GM12878 (cell line): Measurements from ENCODE around the gene KPNA1. TPM values are rescaled to one million over a fixed set of nuclear protein-coding genes. Genes with fewer than 3 reads are reported as not detected.

Experiments used
- ATAC-seq: fragments of 200-7000 bp; cut with Tn5 transposase; 3 replicates; pipeline ENCODE4 v1.9.1; 2020; ENCODE audit warnings: mild to moderate bottlenecking, moderate library complexity
- BruUV-seq: library from RNA; stranded (reverse); fragments of 400-500 nt; replicated peaks from 2 replicates; lab custom pipeline; 2021; lab: Mats Ljungman, UMichigan
- CTCF ChIA-PET: fragments of 300-600 bp; sonication (Branson Sonifier 250); formaldehyde crosslinking; extraction: SDS; loops from one replicate; lab custom pipeline; 2021; ENCODE audit warnings: inconsistent platforms; lab: Yijun Ruan, JAX
- POLR2A ChIA-PET: fragments of 350-600 bp; formaldehyde crosslinking; extraction: SDS; loops from one replicate; lab custom pipeline; 2021; ENCODE audit warnings: inconsistent platforms; lab: Charles Lee
- RAD21 ChIA-PET: fragments of 300-600 bp; sonication (Branson Sonifier 250); formaldehyde crosslinking; loops from one replicate; lab custom pipeline; 2023; ENCODE audit warnings: antibody characterized with exemption; ENCODE audit not compliant: unreplicated experiment; lab: Charles Lee
- SMC1A ChIA-PET: fragments of 300-600 bp; sonication (Branson Sonifier 250); formaldehyde crosslinking; loops from one replicate; lab custom pipeline; 2023; ENCODE audit not compliant: unreplicated experiment, uncharacterized antibody; lab: Charles Lee
- DNase-seq: peaks from one replicate; pipeline ENCODE4 v3.0.0-alpha.2; 2011; ENCODE audit warnings: low read depth, low spot score
- FAIRE-seq: peaks from 3 replicates; lab custom pipeline; 2011; peaks lifted over from hg19 to GRCh38; lab: Jason Lieb, UNC
- H2AFZ ChIP-seq: 2 replicates; pipeline ENCODE4 v1.6.0; 2011; ENCODE audit warnings: low read depth, low read length, control low read depth; ENCODE audit not compliant: control insufficient read depth
- H3K27ac ChIP-seq: 2 replicates; pipeline ENCODE4 v1.5.1; 2011; ENCODE audit warnings: control low read depth; ENCODE audit not compliant: control insufficient read depth, insufficient read depth
- H3K27me3 ChIP-seq, 2 experiments: replicated peaks in 1 of 2; 2 replicates each; pipeline versions ENCODE4 v1.6.0 to v1.6.1; 2011; ENCODE audit warnings: low read length in 1 of 2; ENCODE audit not compliant: control insufficient read depth in 2 of 2, insufficient read depth in 2 of 2
- H3K36me3 ChIP-seq, 2 experiments: 2 replicates each; pipeline ENCODE4 v1.5.1; 2011; ENCODE audit warnings: low read length in 1 of 2; ENCODE audit not compliant: control insufficient read depth in 2 of 2, insufficient read depth in 2 of 2
- H3K4me1 ChIP-seq: 2 replicates; pipeline ENCODE4 v1.6.1; 2011; ENCODE audit warnings: mild to moderate bottlenecking, low read length, moderate library complexity, mixed read lengths; ENCODE audit not compliant: control insufficient read depth, insufficient read depth
- H3K4me2 ChIP-seq: 2 replicates; pipeline ENCODE4 v1.6.0; 2011; ENCODE audit warnings: control low read depth; ENCODE audit not compliant: control insufficient read depth, insufficient read depth
- H3K4me3 ChIP-seq: fragments of 200-600 bp; sonication (generic); 2 replicates; pipeline ENCODE4 v1.5.1; 2016
- H3K79me2 ChIP-seq: 2 replicates; pipeline ENCODE4 v1.6.0; 2011; ENCODE audit warnings: low read length; ENCODE audit not compliant: control insufficient read depth, insufficient read depth
- H3K9ac ChIP-seq: 2 replicates; pipeline ENCODE4 v1.8.0; 2011; ENCODE audit warnings: low read length, control low read depth, mixed read lengths; ENCODE audit not compliant: control insufficient read depth, insufficient read depth
- H3K9me3 ChIP-seq: replicated peaks from 3 replicates; pipeline ENCODE4 v1.5.1; 2011; ENCODE audit warnings: mild to moderate bottlenecking, low read length; ENCODE audit not compliant: control insufficient read depth, insufficient read depth
- H4K20me1 ChIP-seq: 2 replicates; pipeline ENCODE4 v1.6.0; 2011; ENCODE audit not compliant: control insufficient read depth, insufficient read depth
- BHLHE40 ChIP-seq, 2 experiments: fragments of 450-650 bp in 1 of 2; IDR thresholded peaks; 2 replicates each; pipeline ENCODE4 v1.6.1; 2011 to 2017; ENCODE audit warnings: low read depth in 2 of 2, borderline replicate concordance in 1 of 2, improper control_type of control experiment in 1 of 2, low read length in 1 of 2, mild to moderate bottlenecking in 1 of 2
- CUX1 ChIP-seq: IDR thresholded peaks from 2 replicates; pipeline ENCODE4 v1.6.1; 2012; ENCODE audit warnings: improper control_type of control experiment, low read depth, low read length; ENCODE audit not compliant: insufficient replicate concordance
- ETV6 ChIP-seq, 2 experiments: fragments of 450-650 bp in 1 of 2; IDR thresholded peaks in 1 of 2; conservative IDR thresholded peaks in 1 of 2; 2 replicates each; pipeline ENCODE4 v1.6.1; 2014; ENCODE audit warnings: antibody characterized with exemption in 1 of 2, borderline replicate concordance in 1 of 2, low read depth in 1 of 2, mild to moderate bottlenecking in 1 of 2, moderate library complexity in 1 of 2
- FOS ChIP-seq: IDR thresholded peaks from 3 replicates; pipeline ENCODE4 v1.6.1; 2011; ENCODE audit warnings: borderline replicate concordance; ENCODE audit not compliant: insufficient read length; ENCODE audit errors: extremely low read depth
- IRF3 ChIP-seq: fragments of 450-650 bp; IDR thresholded peaks from 2 replicates; pipeline ENCODE4 v1.6.1; 2014; ENCODE audit warnings: mild to moderate bottlenecking
- MXI1 ChIP-seq: fragments of 150-350 bp; IDR thresholded peaks from 2 replicates; pipeline ENCODE4 v1.6.1; 2011; ENCODE audit warnings: low read depth, mild to moderate bottlenecking, inconsistent platforms, low read length, improper control_type of control experiment
- MYB ChIP-seq: fragments of 150-350 bp; IDR thresholded peaks from 2 replicates; pipeline ENCODE4 v1.6.1; 2014; ENCODE audit warnings: mild to moderate bottlenecking, low read depth, low read length, borderline replicate concordance
- PML ChIP-seq: IDR thresholded peaks from 2 replicates; pipeline ENCODE4 v1.6.1; 2012; ENCODE audit warnings: low read length, inconsistent platforms
- RAD51 ChIP-seq: fragments of 450-650 bp; IDR thresholded peaks from 2 replicates; pipeline ENCODE4 v1.6.1; 2016; ENCODE audit warnings: moderate library complexity, mild to moderate bottlenecking, inconsistent platforms
- SMAD5 ChIP-seq: IDR thresholded peaks from 2 replicates; pipeline ENCODE4 v1.6.1; 2016; ENCODE audit warnings: antibody characterized with exemption, low read depth
- ZNF24 ChIP-seq: fragments of 450-650 bp; IDR thresholded peaks from 2 replicates; pipeline ENCODE4 v1.6.1; 2017; ENCODE audit warnings: antibody characterized with exemption, mild to moderate bottlenecking
- ZNF384 ChIP-seq: IDR thresholded peaks from 2 replicates; pipeline ENCODE4 v1.6.1; 2012; ENCODE audit warnings: low read depth, mild to moderate bottlenecking, low read length, improper control_type of control experiment, borderline replicate concordance
- WGBS: methylation state at CpG from one replicate; pipeline ENCODE4 v1.1.6; 2016; ENCODE audit warnings: low lambda C conversion rate; ENCODE audit not compliant: insufficient replicate concordance, insufficient coverage; ENCODE audit errors: missing lambda C conversion rate; 5-methylcytosine and 5-hydroxymethylcytosine counted together
- in situ Hi-C: fragments of 300-500 bp; cut with MboI; formaldehyde crosslinking; loops from 9 replicates; pipeline ENCODE4 v1.14.3; 2018; ENCODE audit warnings: mixed read lengths
- intact Hi-C: fragments of 100-400 bp; cut with micrococcal nuclease; formaldehyde crosslinking; loops from one replicate; pipeline ENCODE4 v1.14.2; 2022; ENCODE audit not compliant: unreplicated experiment
- polyA plus RNA-seq, 11 experiments: library from polyadenylated mRNA; depleted of rRNA in 4 of 11; unstranded in 6 of 11; stranded (reverse) in 5 of 11; fragments of >200 nt; fragmentation: Nextera tagmentation in 4 of 11; fragmentation: Illumina TruSeq in 1 of 11; extraction: Ambion mirVana in 4 of 11; extraction: Trizol in 1 of 11; gene quantifications; 1 replicate in 1 of 11; 2 replicates in 10 of 11; pipeline versions ENCODE4 v1.2.1 to v1.2.3, GENCODE V29; 2011 to 2016; ENCODE audit warnings: inconsistent platforms in 2 of 11, missing spikeins in 2 of 11, low read depth in 1 of 11
- total RNA-seq, 4 experiments: library from RNA; depleted of rRNA in 3 of 4; stranded (reverse); fragments of >200 nt in 3 of 4; fragmentation: Illumina TruSeq in 1 of 4; extraction: Trizol in 1 of 4; gene quantifications; 2 replicates each; pipeline versions ENCODE4 v1.2.1 to v1.2.3, GENCODE V29; 2013 to 2021

KPNA1 gene
- total and polyA plus RNA-seq, 10 of the 15 experiments (the other 5 are each of a cell fraction or from before 2014, with no cell fraction given), result 8.5 to 52.7 (median 41.0) TPM

- Histone ChIP-seq H3K27me3 (no peaks in the 10 kb centered on the region), H2AFZ (no peak overlapping the region), H3K9me3 (no peaks in the 10 kb centered on the region), H3K9ac (no peak overlapping the region), H3K4me1 (peaks cover 6% of the 10 kb centered on the region), H3K4me3 (no peak overlapping the region), H3K27ac (no peak overlapping the region), H3K79me2 (no peaks in the 10 kb centered on the region), H3K36me3 (peaks cover 5 to 14% of the 10 kb centered on the region in 2 experiments)
- no peak for FAIRE-seq
- ChIA-PET POLR2A (interaction anchor here (1.0 kb wide), 2 partner anchors 20 to 176 kb away, joined by 3 read pairs; no protein-coding TSS in a partner anchor), CTCF (interaction anchor here (0.8 to 2.7 kb wide), 3 partner anchors 22 to 78 kb away, joined by 4 to 8 read pairs (median 4); no protein-coding TSS in a partner anchor), SMC1A (interaction anchor here (0.9 to 2.0 kb wide), 4 partner anchors 9 to 68 kb away, joined by 3 to 6 read pairs (median 5); no protein-coding TSS in a partner anchor)
- intact Hi-C loops, result loop anchor here (10.0 kb wide), 1 partner anchor 142 kb away; no protein-coding TSS in a partner anchor
- WGBS, result 84% methylated on average over 3 of the region's 3 CpGs
- no peak for DNase-seq
- in situ Hi-C loops, result loop anchor here (10.0 kb wide), 1 partner anchor 992 kb away; the partner anchor contains the start of gene POLQ
- TF ChIP-seq CUX1 (no peak), BHLHE40 (IDR thresholded peaks at IDR 0.05; ENCODE audit: borderline replicate concordance in 1 of 2, low read depth in 2 of 2, low read length in 1 of 2) (no peak), ZNF384 (no peak), SMAD5 (no peak), ZNF24 (no peak), RAD51 (no peak), FOS (no peak), IRF3 (no peak), MXI1 (no peak), ETV6 (conservative IDR thresholded peaks at IDR 0.05 in 1 of 2, IDR thresholded peaks at IDR 0.05 in 1 of 2; ENCODE audit: borderline replicate concordance in 1 of 2, low read depth in 1 of 2) (no peak), PML (no peak), MYB (no peak)
- TF ChIP-seq, all 136 proteins: peak for 0
- Histone ChIP-seq H3K4me2 (no peak overlapping the region), H4K20me1 (no peaks in the 10 kb centered on the region)
- BruUV-seq, result no TSS peak
- no peak for ATAC-seq
- RAD21 ChIA-PET, result no interaction called here
Measured at GRCh38 chr3:122536632-122537001, 21.9 kb upstream of the KPNA1 start.
